ENCODE measurements around the gene TXNDC2.
"Not testable (repeated sequence)": the region's sequence is repeated elsewhere in the genome, so short reads cannot be mapped to it uniquely, and the experiment has no call there.

Gene TXNDC2

DNA sequence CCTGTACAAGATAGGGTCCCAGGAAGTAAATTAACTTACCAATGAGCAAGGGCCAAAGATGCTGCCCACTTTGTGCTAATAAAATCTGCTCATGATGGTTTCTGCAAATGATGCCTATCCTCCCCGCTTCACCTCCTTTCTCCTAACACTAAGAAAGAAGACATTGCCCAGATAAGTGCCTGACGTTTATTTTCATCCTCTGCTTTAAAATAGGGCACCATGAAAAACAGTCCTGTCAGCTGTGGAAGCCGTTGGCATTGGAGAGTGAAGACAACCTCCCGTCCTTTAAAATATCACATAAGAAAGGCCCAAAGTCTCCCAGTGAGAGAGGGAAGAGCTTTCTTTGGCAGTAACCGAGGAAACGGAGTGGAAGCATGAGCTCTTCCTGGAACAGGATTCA, 1.7 kb upstream of the TXNDC2 start:
- WGBS, 2 experiments = 83 to 89% methylated on average over 6 of the region's 6 CpGs

DNA sequence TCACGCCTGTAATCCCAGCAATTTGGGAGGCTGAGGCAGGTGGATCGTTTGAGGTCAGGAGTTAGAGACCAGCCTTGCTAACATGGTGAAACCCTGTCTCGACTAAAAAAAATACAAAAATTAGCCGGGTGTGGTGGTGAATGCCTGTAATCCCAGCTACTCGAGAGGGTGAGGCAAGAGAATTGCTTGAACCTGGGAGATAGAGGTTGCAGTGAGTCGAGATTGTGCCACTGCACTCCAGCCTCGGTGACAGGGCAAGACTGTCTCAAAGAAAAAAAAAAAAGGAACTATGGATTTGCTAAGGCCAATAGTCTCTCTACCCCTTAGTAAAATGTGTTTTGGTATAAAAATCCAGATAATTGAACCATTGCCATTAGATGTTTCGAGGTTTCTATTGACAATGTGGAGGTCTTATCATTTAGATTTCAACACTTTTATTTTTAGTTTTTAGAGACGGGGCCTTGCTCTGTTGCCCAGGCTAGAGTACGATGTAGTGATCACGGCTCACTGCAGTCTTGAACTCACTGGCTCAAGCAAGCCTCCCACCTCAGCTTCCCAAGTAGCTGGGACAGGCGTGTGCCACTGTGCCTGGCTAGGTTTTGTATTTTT, 1.1 kb upstream of the TXNDC2 start:
- WGBS, 2 experiments = 93 to 95% methylated on average over 12 of the region's 12 CpGs
- no peaks in the 10 kb centered on the region for H3K36me3 ChIP-seq (ENCODE audit: control insufficient read depth, insufficient read depth, low read length)
- no peaks in the 10 kb centered on the region for H3K9me3 ChIP-seq (ENCODE audit: control insufficient read depth, low read length)
- H3K27me3 ChIP-seq (ENCODE audit: control insufficient read depth, insufficient read depth, low read length, poor library complexity, severe bottlenecking) = no peaks in the 10 kb centered on the region
- no peak overlapping the region for H3K4me3 ChIP-seq (ENCODE audit: insufficient read depth, low read depth, low read length)
- no peaks in the 10 kb centered on the region for H3K4me1 ChIP-seq (ENCODE audit: control insufficient read depth, insufficient read depth, low read length)
- no peak overlapping the region for H3K27ac ChIP-seq (ENCODE audit: insufficient read depth, low read depth, low read length, poor library complexity, severe bottlenecking)

More for the DNA sequence above, 1.7 kb upstream of the TXNDC2 start:
- Histone ChIP-seq H3K27ac (ENCODE audit: insufficient read depth, low read depth, low read length, poor library complexity, severe bottlenecking) (no peak overlapping the region), H3K4me3 (ENCODE audit: insufficient read depth, low read depth, low read length) (no peak overlapping the region), H3K4me1 (ENCODE audit: control insufficient read depth, insufficient read depth, low read length) (no peaks in the 10 kb centered on the region), H3K36me3 (ENCODE audit: control insufficient read depth, insufficient read depth, low read length) (no peaks in the 10 kb centered on the region), H3K27me3 (ENCODE audit: control insufficient read depth, insufficient read depth, low read length, poor library complexity, severe bottlenecking) (no peaks in the 10 kb centered on the region), H3K9me3 (ENCODE audit: control insufficient read depth, low read length) (no peaks in the 10 kb centered on the region)

DNA sequence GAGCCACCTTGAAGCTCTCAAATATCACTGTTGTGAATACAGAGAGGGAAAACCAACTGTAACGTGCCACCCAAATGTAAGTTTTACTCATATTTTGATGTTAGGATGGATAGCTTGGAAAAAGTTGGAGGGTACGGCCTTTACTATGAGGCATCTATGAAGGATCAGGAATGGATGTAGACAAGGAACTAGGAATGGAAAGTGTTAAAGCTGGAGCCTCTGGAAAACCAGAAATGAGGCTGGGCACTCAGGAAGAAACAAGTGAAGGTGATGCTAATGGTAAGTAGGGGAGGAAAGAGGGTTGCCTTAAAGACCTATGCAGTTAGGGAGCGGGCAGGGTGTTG, 204 bp downstream of the TXNDC2 start:
- 97 to 98% methylated on average over 3 of the region's 3 CpGs for WGBS, 2 experiments
- no peaks in the 10 kb centered on the region for H3K27me3 ChIP-seq (ENCODE audit: control insufficient read depth, insufficient read depth, low read length, poor library complexity, severe bottlenecking)
- no peaks in the 10 kb centered on the region for H3K36me3 ChIP-seq (ENCODE audit: control insufficient read depth, insufficient read depth, low read length)
- no peak overlapping the region for H3K4me3 ChIP-seq (ENCODE audit: insufficient read depth, low read depth, low read length)
- no peaks in the 10 kb centered on the region for H3K9me3 ChIP-seq (ENCODE audit: control insufficient read depth, low read length)
- no peaks in the 10 kb centered on the region for H3K4me1 ChIP-seq (ENCODE audit: control insufficient read depth, insufficient read depth, low read length)
- no peak overlapping the region for H3K27ac ChIP-seq (ENCODE audit: insufficient read depth, low read depth, low read length, poor library complexity, severe bottlenecking)

DNA sequence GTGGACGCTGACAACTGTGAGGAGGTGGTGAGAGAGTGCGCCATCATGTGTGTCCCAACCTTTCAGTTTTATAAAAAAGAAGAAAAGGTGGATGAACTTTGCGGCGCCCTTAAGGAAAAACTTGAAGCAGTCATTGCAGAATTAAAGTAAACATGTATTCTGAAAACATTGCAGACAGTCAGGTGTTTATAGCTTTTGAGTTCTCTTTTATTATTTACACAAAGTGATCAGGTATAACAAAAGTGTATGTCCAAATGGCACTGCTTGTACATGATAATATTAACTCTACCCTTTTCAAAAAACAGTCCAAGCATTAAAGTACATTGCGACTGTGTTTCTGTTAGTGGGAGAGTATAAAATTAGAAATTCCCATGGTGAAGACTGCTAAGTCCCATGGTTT, 2.2 kb downstream of the TXNDC2 start:
- 92 to 94% methylated on average over 4 to 5 of the region's 5 CpGs for WGBS, 2 experiments
- Histone ChIP-seq H3K36me3 (ENCODE audit: control insufficient read depth, insufficient read depth, low read length) (no peaks in the 10 kb centered on the region), H3K27ac (ENCODE audit: insufficient read depth, low read depth, low read length, poor library complexity, severe bottlenecking) (no peak overlapping the region), H3K4me1 (ENCODE audit: control insufficient read depth, insufficient read depth, low read length) (no peaks in the 10 kb centered on the region), H3K27me3 (ENCODE audit: control insufficient read depth, insufficient read depth, low read length, poor library complexity, severe bottlenecking) (no peaks in the 10 kb centered on the region), H3K9me3 (ENCODE audit: control insufficient read depth, low read length) (no peaks in the 10 kb centered on the region), H3K4me3 (ENCODE audit: insufficient read depth, low read depth, low read length) (no peak overlapping the region)

DNA sequence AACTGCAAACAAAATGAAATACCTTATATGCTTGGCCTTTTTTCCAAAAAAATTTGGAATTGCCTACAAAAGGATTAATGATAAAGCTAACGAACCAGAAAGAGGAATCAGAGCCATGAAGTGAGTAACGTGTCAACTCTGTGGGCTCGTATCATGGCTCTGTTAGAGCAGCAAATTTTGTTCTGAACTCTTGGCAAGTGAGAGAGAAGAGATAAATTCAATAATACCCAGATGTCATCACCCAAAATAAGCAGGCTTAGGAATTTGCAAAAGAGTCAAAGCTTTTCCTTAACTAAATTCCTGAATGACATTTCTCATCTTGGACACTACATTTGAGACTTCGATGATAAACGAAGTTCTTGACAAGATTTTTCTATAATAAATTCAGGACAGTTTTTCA, 4.4 kb downstream of the TXNDC2 start:
- H3K36me3 ChIP-seq (ENCODE audit: control insufficient read depth, insufficient read depth, low read length) = no peaks in the 10 kb centered on the region
- H3K27me3 ChIP-seq (ENCODE audit: control insufficient read depth, insufficient read depth, low read length, poor library complexity, severe bottlenecking) = no peaks in the 10 kb centered on the region
- H3K4me3 ChIP-seq (ENCODE audit: insufficient read depth, low read depth, low read length) = no peak overlapping the region
- H3K9me3 ChIP-seq (ENCODE audit: control insufficient read depth, low read length) = no peaks in the 10 kb centered on the region
- no peaks in the 10 kb centered on the region for H3K4me1 ChIP-seq (ENCODE audit: control insufficient read depth, insufficient read depth, low read length)
- H3K27ac ChIP-seq (ENCODE audit: insufficient read depth, low read depth, low read length, poor library complexity, severe bottlenecking) = no peak overlapping the region
- WGBS, 2 experiments = 97 to 99% methylated on average over 5 of the region's 5 CpGs

DNA sequence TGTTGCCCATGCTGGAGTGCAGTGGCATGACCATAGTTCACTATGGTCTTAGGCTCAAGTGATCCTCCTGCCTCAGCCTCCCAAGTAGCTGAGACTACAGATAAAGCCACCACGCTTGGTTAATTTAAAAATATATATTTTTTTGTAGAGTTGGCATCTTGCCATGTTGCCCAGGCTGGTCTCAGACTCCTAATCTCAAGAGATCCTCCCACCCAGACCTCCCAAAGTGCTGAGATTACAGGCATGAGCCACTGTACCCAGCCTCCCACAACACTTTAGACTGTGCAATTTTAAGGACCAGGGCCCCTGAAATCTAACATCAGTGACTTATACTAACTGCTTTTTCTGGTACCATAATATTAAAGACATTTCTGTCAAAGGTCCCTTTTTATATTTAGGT, 5.2 kb downstream of the TXNDC2 start:
- Histone ChIP-seq H3K4me1 (ENCODE audit: control insufficient read depth, insufficient read depth, low read length) (no peaks in the 10 kb centered on the region), H3K27me3 (ENCODE audit: control insufficient read depth, insufficient read depth, low read length, poor library complexity, severe bottlenecking) (no peaks in the 10 kb centered on the region), H3K36me3 (ENCODE audit: control insufficient read depth, insufficient read depth, low read length) (no peaks in the 10 kb centered on the region), H3K9me3 (ENCODE audit: control insufficient read depth, low read length) (no peaks in the 10 kb centered on the region), H3K4me3 (ENCODE audit: insufficient read depth, low read depth, low read length) (no peak overlapping the region), H3K27ac (ENCODE audit: insufficient read depth, low read depth, low read length, poor library complexity, severe bottlenecking) (no peak overlapping the region)
- 80% methylated on average over 1 of the region's 1 CpG; no CpG with 5 or more reads in 1 of the 2 experiments for WGBS, 2 experiments

DNA sequence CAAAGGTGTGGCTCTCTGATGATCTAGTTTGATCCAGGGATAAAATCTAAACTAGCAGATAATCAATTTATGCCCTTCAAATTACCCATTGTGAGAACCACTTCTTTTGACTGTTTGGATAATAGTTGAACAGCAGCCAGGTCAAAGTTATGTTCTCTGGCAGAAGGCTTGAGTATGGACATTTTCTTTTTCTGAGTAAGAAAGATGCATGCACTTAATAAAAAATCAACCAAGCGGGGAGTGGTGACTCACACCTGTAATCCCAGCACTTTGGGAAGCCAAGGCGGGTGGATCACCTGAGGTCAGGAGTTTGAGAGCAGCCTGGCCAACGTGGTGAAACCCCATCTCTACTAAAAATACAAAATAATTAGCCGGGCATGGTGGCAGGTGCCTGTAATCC, 5.7 kb downstream of the TXNDC2 start:
- not testable (repeated sequence) for H3K27me3 ChIP-seq (ENCODE audit: control insufficient read depth, insufficient read depth, low read length, poor library complexity, severe bottlenecking); H3K27ac ChIP-seq (ENCODE audit: insufficient read depth, low read depth, low read length, poor library complexity, severe bottlenecking); H3K4me3 ChIP-seq (ENCODE audit: insufficient read depth, low read depth, low read length); H3K36me3 ChIP-seq (ENCODE audit: control insufficient read depth, insufficient read depth, low read length); H3K9me3 ChIP-seq (ENCODE audit: control insufficient read depth, low read length); H3K4me1 ChIP-seq (ENCODE audit: control insufficient read depth, insufficient read depth, low read length)
- 83 to 85% methylated on average over 4 of the region's 4 CpGs for WGBS, 2 experiments

DNA sequence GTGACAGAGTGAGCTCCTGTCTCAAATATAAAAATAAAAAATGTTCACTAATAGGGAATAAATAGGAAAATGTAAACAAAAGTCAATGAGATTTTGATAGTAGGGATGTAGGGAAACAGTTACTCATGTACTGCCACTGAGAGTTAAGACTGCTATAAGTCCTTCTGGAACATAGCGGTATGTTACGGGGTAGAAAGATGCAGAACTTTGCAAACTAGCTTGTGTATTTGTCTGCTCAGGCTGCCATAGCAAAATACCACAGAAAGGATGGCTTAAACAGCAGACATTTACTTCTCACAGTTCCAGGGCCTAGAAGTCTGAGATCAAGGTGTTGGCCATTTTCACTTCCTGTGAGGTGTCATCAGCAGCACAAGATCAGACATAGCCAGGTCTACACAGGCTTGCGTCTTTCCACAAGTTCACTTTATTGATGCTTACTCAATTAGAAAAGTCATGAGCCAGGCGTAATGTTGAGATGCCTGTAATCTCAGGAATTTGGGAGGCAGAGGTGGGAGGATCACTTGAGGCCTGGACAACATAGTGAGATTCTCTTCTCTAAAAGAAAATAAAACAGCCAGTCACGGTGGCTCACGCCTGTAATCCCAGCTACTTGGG, 8.8 kb downstream of the TXNDC2 start:
- 92 to 95% methylated on average over 6 of the region's 6 CpGs for WGBS, 2 experiments

DNA sequence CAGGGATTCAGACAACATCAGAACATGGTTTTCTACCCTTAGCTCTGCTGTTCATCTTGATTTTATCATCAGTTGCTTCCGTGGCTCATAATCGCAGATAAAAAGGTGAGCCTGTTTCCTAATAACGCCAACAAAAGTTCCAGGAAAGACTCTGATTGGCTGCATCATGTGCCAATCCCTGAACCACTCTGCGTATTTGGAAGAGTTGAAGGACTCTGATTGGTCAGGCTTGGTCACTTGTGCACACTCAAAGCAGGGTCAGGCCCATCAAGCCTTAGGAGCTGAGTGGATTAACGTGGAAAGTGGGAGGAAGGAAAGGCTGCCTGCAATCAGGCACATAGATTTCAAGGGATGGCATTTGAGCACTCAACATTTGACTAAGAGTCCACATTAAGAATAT, 11.4 kb downstream of the TXNDC2 start:
- Histone ChIP-seq H3K36me3 (ENCODE audit: control insufficient read depth, insufficient read depth, low read length) (no peaks in the 10 kb centered on the region), H3K27me3 (ENCODE audit: control insufficient read depth, insufficient read depth, low read length, poor library complexity, severe bottlenecking) (no peaks in the 10 kb centered on the region), H3K4me3 (ENCODE audit: insufficient read depth, low read depth, low read length) (no peak overlapping the region), H3K27ac (ENCODE audit: insufficient read depth, low read depth, low read length, poor library complexity, severe bottlenecking) (no peak overlapping the region), H3K9me3 (ENCODE audit: control insufficient read depth, low read length) (no peaks in the 10 kb centered on the region), H3K4me1 (ENCODE audit: control insufficient read depth, insufficient read depth, low read length) (no peaks in the 10 kb centered on the region)
- WGBS, 2 experiments = 89 to 93% methylated on average over 5 of the region's 5 CpGs

More for the DNA sequence above, 8.8 kb downstream of the TXNDC2 start:
- Histone ChIP-seq H3K36me3 (ENCODE audit: control insufficient read depth, insufficient read depth, low read length) (no peaks in the 10 kb centered on the region), H3K27ac (ENCODE audit: insufficient read depth, low read depth, low read length, poor library complexity, severe bottlenecking) (no peak overlapping the region), H3K4me1 (ENCODE audit: control insufficient read depth, insufficient read depth, low read length) (no peaks in the 10 kb centered on the region), H3K9me3 (ENCODE audit: control insufficient read depth, low read length) (no peaks in the 10 kb centered on the region), H3K27me3 (ENCODE audit: control insufficient read depth, insufficient read depth, low read length, poor library complexity, severe bottlenecking) (no peaks in the 10 kb centered on the region), H3K4me3 (ENCODE audit: insufficient read depth, low read depth, low read length) (no peak overlapping the region)

DNA sequence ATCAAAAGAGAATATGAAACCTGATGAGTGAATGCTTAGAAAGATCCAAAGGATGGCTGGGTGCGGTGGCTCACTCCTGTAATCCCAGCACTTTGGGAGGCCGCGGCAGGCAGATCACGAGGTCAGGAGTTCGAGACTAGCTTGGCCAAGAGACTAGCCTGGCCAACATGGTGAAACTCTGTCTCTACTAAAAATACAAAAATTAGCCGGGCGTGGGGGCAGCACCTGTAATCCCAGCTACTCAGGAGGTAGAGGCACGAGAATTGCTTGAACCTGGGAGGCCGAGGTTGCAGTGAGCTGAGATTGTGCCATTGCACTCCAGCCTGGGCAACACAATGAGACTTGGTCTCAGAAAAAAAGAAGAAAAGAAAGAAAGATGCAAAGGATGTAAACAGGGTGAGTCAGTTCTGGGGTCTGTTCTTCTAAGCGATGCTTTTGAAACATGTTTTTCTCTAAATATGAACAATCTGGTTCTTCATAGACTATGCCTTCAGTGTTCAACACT, 12.1 kb downstream of the TXNDC2 start:
- H3K9me3 ChIP-seq (ENCODE audit: control insufficient read depth, low read length); H3K27me3 ChIP-seq (ENCODE audit: control insufficient read depth, insufficient read depth, low read length, poor library complexity, severe bottlenecking); H3K4me1 ChIP-seq (ENCODE audit: control insufficient read depth, insufficient read depth, low read length); H3K27ac ChIP-seq (ENCODE audit: insufficient read depth, low read depth, low read length, poor library complexity, severe bottlenecking); H3K36me3 ChIP-seq (ENCODE audit: control insufficient read depth, insufficient read depth, low read length); H3K4me3 ChIP-seq (ENCODE audit: insufficient read depth, low read depth, low read length): not testable (repeated sequence)
- WGBS, 2 experiments = 93 to 96% methylated on average over 10 of the region's 10 CpGs
